Chondrocyte (in vitro differentiated cells): ENCODE measurements around the gene KANSL1L. TPM values are rescaled to one million over a fixed set of nuclear protein-coding genes. Genes with fewer than 3 reads are reported as not detected.
A peak's percentile ranks its signal among the peaks of the same experiment; 100 is the strongest.

ENCODE experiments used
- DNase-seq: peaks from one replicate; pipeline ENCODE4 v3.0.0; 2021; ENCODE audit warnings: mixed read lengths, low spot score
- H3K27ac Mint-ChIP-seq: one replicate; pipeline ENCODE4 v1.8.0; 2021; ENCODE audit warnings: mild to moderate bottlenecking, moderate library complexity, mixed read lengths; ENCODE audit not compliant: unreplicated experiment
- H3K27me3 Mint-ChIP-seq: 2 replicates; pipeline ENCODE4 v1.8.0; 2021; ENCODE audit warnings: low read depth, mixed read lengths
- H3K36me3 Mint-ChIP-seq: 2 replicates; pipeline ENCODE4 v1.8.0; 2021; ENCODE audit warnings: low read depth, mixed read lengths
- H3K4me1 Mint-ChIP-seq: 2 replicates; pipeline ENCODE4 v1.8.0; 2021; ENCODE audit warnings: low read depth, mild to moderate bottlenecking, mixed read lengths
- H3K4me3 Mint-ChIP-seq: one replicate; pipeline ENCODE4 v1.8.0; 2021; ENCODE audit warnings: mild to moderate bottlenecking, moderate library complexity, mixed read lengths; ENCODE audit not compliant: unreplicated experiment
- H3K9me3 Mint-ChIP-seq: 2 replicates; pipeline ENCODE4 v1.8.0; 2021; ENCODE audit warnings: low read depth, mixed read lengths
- total RNA-seq: library from RNA; stranded (reverse); gene quantifications from 3 replicates; pipeline ENCODE4 v1.2.1, GENCODE V29; 2021
- TF ChIP-seq, protein P1 (sequence below): fragments of 200-600 bp; sonication (generic); IDR thresholded peaks from 2 replicates; pipeline ENCODE4 v1.5.0; 2021; ENCODE audit warnings: antibody characterized with exemption, mild to moderate bottlenecking, moderate library complexity

Gene KANSL1L
- total RNA-seq, 1 donor from 2014 or later, result 12.2 TPM

DNA sequence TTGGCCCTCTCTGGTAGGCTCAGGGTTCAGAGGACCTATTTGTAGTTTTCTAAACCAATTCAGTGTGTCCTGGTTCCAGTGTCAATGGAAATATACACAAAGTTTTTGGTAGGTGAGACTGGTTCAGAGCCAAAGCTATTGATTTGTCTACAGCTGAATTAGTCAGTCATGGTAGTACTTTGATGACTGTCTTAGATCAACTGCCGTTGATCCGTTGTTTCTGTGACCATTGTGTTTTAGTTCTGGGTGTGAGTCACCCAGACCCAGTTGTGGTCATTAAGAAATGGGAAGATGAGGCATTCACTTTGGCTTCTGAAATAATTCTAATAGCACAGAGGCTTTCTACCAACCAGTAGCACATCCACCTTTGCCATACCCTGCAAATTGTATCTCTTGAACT is 184.8 kb downstream of the KANSL1L start:
- Mint-ChIP-seq H3K9me3 (no peaks in the 10 kb centered on the region), H3K4me3 (no peak overlapping the region), H3K4me1 (peaks cover 8% of the 10 kb centered on the region), H3K27ac (no peak overlapping the region), H3K36me3 (no peaks in the 10 kb centered on the region), H3K27me3 (peaks cover 41% of the 10 kb centered on the region)
- no peak for DNase-seq
- TF ChIP-seq, protein P1, sequence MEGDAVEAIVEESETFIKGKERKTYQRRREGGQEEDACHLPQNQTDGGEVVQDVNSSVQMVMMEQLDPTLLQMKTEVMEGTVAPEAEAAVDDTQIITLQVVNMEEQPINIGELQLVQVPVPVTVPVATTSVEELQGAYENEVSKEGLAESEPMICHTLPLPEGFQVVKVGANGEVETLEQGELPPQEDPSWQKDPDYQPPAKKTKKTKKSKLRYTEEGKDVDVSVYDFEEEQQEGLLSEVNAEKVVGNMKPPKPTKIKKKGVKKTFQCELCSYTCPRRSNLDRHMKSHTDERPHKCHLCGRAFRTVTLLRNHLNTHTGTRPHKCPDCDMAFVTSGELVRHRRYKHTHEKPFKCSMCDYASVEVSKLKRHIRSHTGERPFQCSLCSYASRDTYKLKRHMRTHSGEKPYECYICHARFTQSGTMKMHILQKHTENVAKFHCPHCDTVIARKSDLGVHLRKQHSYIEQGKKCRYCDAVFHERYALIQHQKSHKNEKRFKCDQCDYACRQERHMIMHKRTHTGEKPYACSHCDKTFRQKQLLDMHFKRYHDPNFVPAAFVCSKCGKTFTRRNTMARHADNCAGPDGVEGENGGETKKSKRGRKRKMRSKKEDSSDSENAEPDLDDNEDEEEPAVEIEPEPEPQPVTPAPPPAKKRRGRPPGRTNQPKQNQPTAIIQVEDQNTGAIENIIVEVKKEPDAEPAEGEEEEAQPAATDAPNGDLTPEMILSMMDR, result no peak

DNA sequence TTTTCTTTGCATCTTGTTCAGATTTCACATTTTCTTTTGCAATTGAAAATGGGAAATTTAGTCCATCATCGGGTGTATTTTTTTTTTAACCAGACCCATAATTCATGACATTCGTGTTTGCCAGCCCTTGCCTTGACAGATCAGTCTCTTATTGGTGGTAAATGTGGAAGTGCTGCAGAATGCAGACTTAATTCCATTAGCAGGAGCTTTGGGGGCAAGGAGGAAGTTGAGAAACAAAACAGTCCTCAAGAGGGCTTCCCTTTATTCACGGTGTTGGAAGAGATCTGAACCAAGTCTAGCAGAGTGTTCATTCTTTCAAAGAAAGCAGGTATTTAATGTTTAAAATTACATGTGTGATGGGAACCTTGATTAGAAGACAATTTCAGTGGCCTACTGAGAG is 185.3 kb downstream of the KANSL1L start:
- no peaks in the 10 kb centered on the region for H3K9me3 Mint-ChIP-seq
- H3K27me3 Mint-ChIP-seq, result peaks cover 37% of the 10 kb centered on the region
- no peaks in the 10 kb centered on the region for H3K36me3 Mint-ChIP-seq
- H3K4me3 Mint-ChIP-seq, result no peak overlapping the region
- no peak overlapping the region for H3K27ac Mint-ChIP-seq
- peaks cover 10% of the 10 kb centered on the region for H3K4me1 Mint-ChIP-seq
- no peak for DNase-seq
- TF ChIP-seq, protein P1, result no peak

DNA sequence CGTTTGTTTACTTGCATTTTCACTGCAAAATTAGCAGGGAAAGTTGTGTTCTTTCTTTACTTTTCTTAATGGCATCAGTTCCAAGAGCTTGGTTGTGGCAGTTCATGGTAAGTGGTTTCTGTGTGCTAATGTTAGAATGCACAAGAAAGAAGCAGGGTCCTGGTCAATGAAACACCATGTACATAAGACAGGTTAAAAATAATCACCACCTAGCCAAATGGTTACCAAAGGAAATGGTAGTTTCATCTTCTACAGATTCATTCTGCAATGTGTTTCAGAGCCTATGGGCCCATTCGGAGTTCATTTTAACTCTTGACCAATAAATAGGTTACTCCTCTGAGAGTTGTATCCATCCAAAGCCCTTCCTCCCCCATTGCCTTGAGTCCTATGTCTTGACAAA is 186.9 kb downstream of the KANSL1L start:
- Mint-ChIP-seq H3K9me3 (no peaks in the 10 kb centered on the region), H3K36me3 (no peaks in the 10 kb centered on the region), H3K27ac (no peak overlapping the region), H3K4me1 (peaks cover 19% of the 10 kb centered on the region), H3K27me3 (peaks cover 25% of the 10 kb centered on the region), H3K4me3 (no peak overlapping the region)
- DNase-seq, result no peak
- TF ChIP-seq, protein P1, result no peak

DNA sequence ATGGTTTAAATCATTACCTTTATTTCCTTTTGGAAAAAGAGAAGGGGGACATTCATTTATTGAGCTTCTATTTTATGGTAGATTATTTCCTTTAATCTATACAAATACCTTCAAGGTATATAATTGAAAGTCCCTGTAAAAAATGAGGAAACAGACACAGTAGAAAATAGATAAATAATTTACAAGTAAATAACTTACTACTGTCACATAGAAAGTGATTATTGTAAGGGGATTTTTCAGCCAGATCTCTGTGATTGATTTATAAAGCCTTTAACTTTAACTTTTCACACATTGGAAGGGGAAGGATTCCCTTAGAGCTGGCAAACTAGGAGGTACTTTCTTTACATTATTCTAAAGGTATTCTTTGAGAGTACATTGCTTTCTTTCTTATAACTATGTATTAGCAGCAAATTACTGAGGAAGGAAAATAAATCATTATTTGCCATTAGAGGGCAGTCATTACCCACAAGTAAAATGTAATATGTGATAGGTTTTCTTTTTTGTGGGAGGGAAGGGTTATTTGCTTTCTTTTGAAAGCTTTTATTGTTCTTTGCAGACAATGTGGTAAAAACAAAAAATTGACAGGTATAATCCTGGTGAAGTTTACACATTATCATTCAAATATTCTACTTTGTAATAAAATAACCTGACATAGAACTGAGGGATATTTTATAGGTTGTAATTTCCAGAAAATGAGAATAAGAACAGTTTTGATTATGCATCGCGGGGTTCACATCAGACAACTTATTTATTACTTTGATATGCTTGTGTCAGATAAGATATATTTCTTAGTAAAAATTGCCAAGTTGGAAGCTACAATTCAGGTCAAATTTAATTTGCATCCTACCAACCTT is 193.6 kb downstream of the KANSL1L start:
- Mint-ChIP-seq H3K4me3 (no peak overlapping the region), H3K9me3 (no peaks in the 10 kb centered on the region), H3K4me1 (peaks cover 19% of the 10 kb centered on the region), H3K27me3 (peaks cover 5% of the 10 kb centered on the region), H3K36me3 (no peaks in the 10 kb centered on the region), H3K27ac (no peak overlapping the region)
- TF ChIP-seq, protein P1, result peak; percentile 92
- no peak for DNase-seq

DNA sequence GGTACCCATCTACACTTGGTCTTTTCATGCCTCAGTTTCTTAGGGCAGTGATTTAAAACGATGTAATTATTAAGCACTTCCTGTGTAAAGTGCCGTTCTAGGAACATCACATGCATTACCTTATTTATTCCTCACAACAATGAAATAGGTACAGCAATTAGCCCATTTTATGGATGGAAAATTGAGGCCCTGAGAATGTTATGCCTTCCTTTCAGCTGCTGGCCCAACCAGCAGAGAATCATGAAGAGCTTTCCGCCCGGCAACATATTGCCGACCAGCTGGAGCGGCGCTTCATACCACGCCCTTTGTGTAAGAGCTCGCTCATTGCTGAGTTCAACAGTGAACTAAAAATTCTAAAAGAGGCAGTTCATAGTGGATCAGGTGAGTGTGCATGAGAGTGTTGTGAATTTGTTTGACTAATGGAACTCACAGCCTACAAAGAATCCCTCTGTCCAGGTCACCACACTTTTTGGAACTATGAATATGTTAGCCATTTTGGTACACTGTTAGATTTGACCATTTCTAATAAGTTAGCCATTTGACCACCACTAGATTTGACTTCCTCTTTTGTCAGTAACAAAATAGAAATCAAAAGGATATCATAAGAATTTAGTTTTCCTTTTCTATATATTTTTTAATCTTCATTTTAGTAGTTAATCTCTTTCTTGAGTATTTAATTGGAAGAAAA is 194.4 kb downstream of the KANSL1L start:
- H3K4me1 Mint-ChIP-seq, result peaks cover 15% of the 10 kb centered on the region
- TF ChIP-seq, protein P1, result no peak
- no peak overlapping the region for H3K4me3 Mint-ChIP-seq
- no peaks in the 10 kb centered on the region for H3K9me3 Mint-ChIP-seq
- DNase-seq, result no peak
- no peak overlapping the region for H3K27ac Mint-ChIP-seq
- H3K27me3 Mint-ChIP-seq, result peaks cover 6% of the 10 kb centered on the region
- H3K36me3 Mint-ChIP-seq, result no peaks in the 10 kb centered on the region
